Caki2 (cell line): ENCODE results near the gene NAALADL2. TPM values are rescaled to one million over a fixed set of nuclear protein-coding genes. Genes with fewer than 3 reads are reported as not detected.
"Not testable (repeated sequence)": the region's sequence is repeated elsewhere in the genome, so short reads cannot be mapped to it uniquely, and the experiment has no call there.

Experiments
- DNase-seq: peaks from one replicate; pipeline ENCODE4 v3.0.0-alpha.2; 2015; ENCODE audit warnings: low read depth
- in situ Hi-C: cut with HindIII; loops from 2 replicates; pipeline ENCODE4 v1.10.0; 2016; ENCODE audit warnings: low sequenced_read_pairs, low pct_unique_long_range_greater_than_20kb, mixed read lengths
- total RNA-seq: library from RNA; depleted of rRNA; stranded (reverse); fragments of >200 nt; shearing (Covaris generic); gene quantifications from 2 replicates; pipeline ENCODE4 v1.2.3, GENCODE V29; 2014; ENCODE audit warnings: low replicate concordance

The NAALADL2 gene
- total RNA-seq, 1 experiment from 2014 or later, result 1.3 TPM

- in situ Hi-C loops, result no loop called here
- DNase-seq, result no peak
Observed at GRCh38 chr3:175432376-175433025, 573.4 kb downstream of the NAALADL2 start.

DNA sequence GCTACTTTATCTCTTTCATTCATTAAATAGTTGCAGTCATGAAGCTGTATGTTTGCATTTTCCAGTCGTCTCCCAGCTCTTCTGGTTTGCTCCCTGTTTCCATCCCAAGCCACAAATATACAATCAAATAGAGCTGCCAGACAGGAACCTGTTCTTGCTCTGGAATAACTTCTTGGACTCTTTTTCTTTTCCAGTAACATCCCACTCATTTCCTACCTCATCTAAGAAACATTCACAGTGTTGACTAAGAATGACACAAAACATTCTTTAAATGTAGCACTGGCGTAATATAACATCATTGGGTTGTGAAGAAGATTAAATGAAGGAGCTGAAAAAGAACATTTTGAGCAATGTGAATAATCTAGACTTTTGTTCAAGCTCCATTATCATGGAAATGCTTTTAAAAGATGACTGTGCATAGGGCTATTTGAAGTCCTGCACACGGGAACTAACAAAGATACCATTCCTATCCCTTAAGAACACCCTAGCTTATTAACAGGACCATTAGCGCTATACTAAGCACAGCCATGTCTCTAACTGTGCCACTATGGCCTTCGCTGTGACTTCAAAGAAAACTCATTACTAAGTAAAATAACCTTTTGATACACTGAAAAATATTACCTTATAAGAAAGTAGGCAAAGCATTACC lies 574.0 kb downstream of the NAALADL2 start:
- in situ Hi-C loops, result no loop called here
- no peak for DNase-seq

DNA sequence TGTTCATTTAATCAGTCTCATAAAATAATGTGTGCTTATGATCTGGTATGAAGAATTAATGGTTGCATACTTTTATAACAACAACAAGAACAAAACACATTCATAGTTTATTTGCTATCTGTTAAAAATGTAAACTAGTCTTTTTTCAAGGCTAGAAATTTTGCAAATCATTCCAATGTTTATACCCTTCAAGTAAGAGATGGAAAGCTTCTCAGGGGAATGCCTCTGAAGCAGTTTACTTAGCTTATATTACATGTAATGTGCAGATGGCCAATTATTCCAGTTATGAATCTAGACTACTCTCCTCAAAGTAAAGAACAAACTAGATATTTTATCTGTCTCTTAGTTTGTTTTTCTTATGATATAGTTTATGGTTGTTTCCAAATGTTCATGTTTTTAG lies 575.4 kb downstream of the NAALADL2 start:
- DNase-seq, result no peak
- in situ Hi-C loops, result no loop called here

DNA sequence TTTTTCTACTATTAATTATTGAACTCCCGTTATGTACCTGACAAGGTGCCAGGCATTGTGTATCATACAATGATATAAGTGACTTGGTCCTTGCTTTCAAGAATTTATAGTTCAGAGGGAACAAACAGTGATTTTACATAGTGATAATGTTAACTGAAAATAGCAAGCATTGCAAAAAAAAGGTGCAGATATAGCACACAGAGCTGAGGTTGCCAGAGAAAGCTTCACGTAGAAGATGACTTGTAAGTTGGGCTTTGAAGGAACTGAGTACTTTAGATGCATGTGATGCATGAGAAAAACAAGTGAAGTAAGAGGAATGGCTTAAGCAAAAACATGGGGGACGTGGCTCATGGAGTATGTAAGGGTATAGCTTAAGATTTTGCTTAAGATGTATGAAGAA lies 584.5 kb downstream of the NAALADL2 start:
- no peak for DNase-seq
- in situ Hi-C loops, result no loop called here

- in situ Hi-C loops, result no loop called here
- no peak for DNase-seq
Observed at GRCh38 chr3:175445741-175446140, 586.6 kb downstream of the NAALADL2 start.

GRCh38 chr3:175447521-175447920 lies 588.4 kb downstream of the NAALADL2 start:
- in situ Hi-C loops, result no loop called here
- DNase-seq, result no peak

- no peak for DNase-seq
- in situ Hi-C loops, result no loop called here
Observed at GRCh38 chr3:175453361-175453760, 594.2 kb downstream of the NAALADL2 start.

GRCh38 chr3:175456466-175456865 lies 597.3 kb downstream of the NAALADL2 start:
- DNase-seq, result peak; percentile 23
- in situ Hi-C loops, result no loop called here

DNA sequence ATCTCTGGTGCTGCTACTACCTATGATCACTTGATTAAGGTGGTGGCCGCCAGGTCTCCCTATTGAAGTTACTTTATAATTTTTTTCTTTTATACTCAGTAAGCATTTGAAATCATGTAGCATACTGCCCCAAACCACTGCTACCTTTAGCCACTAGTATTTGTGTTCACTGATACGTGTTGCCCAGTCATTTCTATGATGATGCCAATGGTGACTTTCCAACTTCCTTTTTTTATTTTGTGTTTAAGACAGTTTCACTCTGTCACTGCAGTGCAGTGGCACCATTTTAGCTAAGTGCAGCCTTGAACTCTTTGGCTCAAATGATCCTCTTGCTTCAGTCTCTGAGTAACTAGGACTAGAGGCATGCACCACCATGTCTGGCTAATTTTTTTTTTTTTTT lies 598.2 kb downstream of the NAALADL2 start:
- no peak for DNase-seq
- in situ Hi-C loops, result no loop called here

DNA sequence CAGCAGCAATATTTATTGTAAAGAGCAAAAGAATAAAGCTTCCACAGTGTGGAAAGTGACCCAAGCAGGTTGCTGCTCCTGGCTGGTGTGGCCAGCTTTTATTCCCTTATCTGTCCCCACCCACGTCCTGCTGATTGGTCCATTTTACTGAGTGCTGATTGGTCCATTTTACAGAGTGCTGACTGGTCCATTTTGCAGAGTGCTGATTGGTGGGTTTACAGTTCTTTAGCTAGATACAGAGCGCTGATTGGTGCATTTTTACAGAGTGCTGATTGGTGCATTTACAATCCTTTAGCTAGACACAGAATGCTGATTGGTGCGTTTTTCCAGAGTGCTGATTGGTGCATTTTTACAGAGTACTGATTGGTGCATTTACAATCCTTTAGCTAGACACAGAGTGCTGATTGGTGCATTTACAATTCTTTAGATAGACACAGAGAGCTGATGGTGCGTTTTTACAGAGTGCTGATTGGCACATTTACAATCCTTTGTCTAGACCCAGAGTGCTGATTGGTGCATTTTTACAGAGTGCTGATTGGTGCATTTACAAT lies 601.8 kb downstream of the NAALADL2 start:
- in situ Hi-C loops, DNase-seq: not testable (repeated sequence)

- in situ Hi-C loops, result no loop called here
- DNase-seq, result no peak
Observed at GRCh38 chr3:175464362-175464761, 605.2 kb downstream of the NAALADL2 start.

DNA sequence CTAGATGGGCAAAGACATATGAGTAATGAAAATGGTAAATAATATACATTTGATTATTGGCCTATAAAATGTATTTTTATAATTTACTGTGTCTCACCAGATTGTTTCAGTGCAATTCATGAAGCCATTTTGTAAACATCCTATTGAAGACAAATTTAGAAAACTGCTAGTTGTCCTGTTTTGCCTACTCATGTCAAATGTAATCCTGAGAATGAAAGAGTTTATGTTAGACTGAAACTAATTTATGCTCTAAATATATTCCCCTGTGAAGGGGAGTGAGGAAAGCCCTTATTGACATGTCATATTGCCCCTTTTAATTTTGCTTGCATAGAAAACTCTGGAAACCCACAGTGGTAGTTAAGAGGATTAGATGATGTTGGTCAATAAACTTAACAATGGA lies 610.0 kb downstream of the NAALADL2 start:
- no peak for DNase-seq
- in situ Hi-C loops, result no loop called here

DNA sequence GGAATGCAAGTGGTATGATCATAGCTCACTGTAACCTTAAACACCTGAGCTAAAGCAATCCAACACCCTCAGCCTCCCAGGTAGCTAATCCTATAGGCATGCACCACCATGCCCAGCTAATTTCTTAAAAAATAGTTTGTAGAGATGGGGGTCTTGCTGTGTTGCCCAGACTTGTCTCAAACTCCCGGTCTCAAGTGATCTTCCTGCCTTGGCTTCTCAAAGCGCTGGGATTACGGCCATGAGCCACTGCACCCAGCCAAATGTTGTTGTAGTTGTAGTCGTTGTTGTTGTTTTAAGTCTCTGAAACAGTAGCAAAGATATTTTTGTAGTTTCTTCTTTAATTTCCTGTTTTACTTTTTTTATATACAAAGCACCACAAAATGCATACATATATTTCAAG lies 616.6 kb downstream of the NAALADL2 start:
- in situ Hi-C loops, result no loop called here
- DNase-seq, result no peak

DNA sequence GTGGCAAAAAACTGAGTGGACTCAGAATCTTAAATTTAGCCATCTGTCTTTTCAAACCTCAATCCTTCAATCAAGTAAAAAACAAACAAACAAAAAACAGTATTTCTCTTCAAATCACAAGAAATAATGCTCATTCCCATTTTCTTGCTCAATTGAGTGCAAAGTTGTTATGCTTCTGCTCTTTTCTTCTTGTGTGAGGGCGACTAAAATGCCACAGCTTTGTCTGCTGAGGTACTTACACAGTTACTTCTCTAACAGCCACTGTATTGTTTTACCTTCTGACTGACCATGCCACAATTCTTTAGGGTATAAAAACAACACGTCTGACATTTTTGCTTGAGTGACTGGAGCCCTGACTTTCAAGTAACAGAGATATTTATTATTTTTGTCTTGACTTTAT lies 617.4 kb downstream of the NAALADL2 start:
- in situ Hi-C loops, result no loop called here
- no peak for DNase-seq

- in situ Hi-C loops, result no loop called here
- DNase-seq, result no peak
Observed at GRCh38 chr3:175477651-175478224, 618.6 kb downstream of the NAALADL2 start.

DNA sequence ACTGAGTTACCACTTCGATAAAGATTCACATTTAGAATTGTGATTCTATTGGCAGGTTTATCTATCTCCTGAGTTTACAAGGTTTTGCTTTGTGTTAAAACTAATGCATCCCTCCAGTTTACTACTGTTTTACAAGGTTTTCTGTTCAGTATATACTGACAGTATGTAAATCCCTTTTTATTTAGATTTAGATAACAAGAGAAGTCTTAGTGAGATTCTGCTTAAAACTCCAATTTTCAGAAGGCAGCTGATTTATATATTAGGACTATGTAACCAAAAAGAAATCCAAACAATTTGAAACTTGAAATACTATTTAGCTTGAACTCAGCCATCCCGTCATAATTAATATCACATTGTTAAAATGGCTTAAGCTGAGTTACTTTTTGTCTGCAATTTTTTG lies 619.2 kb downstream of the NAALADL2 start:
- in situ Hi-C loops, result no loop called here
- no peak for DNase-seq

- in situ Hi-C loops, result no loop called here
Observed at GRCh38 chr3:175479175-175479574, 620.0 kb downstream of the NAALADL2 start.

GRCh38 chr3:175479800-175480199 lies 620.7 kb downstream of the NAALADL2 start:
- DNase-seq, result no peak
- in situ Hi-C loops, result no loop called here

More at GRCh38 chr3:175479175-175479574, 620.0 kb downstream of the NAALADL2 start:
- no peak for DNase-seq

- no peak for DNase-seq
- in situ Hi-C loops, result no loop called here
Observed at GRCh38 chr3:175484666-175485065, 625.5 kb downstream of the NAALADL2 start.
